ENCODE measurements around the gene SPTBN4. TPM values are rescaled to one million over a fixed set of nuclear protein-coding genes. Genes with fewer than 3 reads are reported as not detected.

SPTBN4 gene
- total and polyA plus RNA-seq, 2 of the 4 experiments (the other 2 are of a cell fraction): 0.72 to 0.91 TPM

DNA sequence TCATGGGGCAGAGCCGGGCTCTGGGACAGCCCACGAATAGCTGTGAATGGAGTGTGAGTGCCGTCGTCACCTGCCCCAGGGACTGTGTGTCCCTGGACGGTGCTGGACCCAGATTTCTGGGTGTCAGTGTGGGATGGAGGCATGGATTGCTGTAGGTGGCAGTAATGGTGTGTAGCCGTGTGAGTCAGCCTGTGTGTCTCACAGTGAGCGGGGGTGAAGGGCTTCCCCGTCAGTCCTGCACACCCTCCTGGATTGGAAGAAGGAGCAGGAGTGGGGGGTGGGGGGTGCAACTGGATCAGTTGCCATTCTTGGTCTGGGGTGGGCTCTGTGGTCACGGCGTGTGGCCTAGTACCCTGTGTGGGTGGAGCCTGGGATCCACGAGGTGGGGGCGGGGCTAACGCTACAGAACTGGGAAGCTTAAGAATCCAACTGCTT is 127.9 kb downstream of the SPTBN4 start:
- Histone ChIP-seq H2AK5ac (ENCODE audit: low read depth, low read length) (no peak overlapping the region), H3K4me2 (ENCODE audit: low read depth, low read length) (peak overlapping the region; percentile 71), H2BK20ac (ENCODE audit: low read depth, low read length) (no peak overlapping the region), H4K91ac (ENCODE audit: insufficient read depth, low read depth, low read length) (no peak overlapping the region), H3K27ac (ENCODE audit: insufficient read depth, low read length) (no peak overlapping the region), H3K9me3 (ENCODE audit: control insufficient read depth, insufficient read depth, low read length) (no peaks in the 10 kb centered on the region), H2AK9ac (replicated peaks; ENCODE audit: low read depth, low read length, poor library complexity) (peak overlapping the region; percentile 77), H3K14ac (replicated peaks; ENCODE audit: low read depth, low read length) (no peak overlapping the region), H3K4me1 (ENCODE audit: control insufficient read depth, insufficient read depth, low read length) (peaks cover 8% of the 10 kb centered on the region), H3K27me3 (ENCODE audit: control insufficient read depth, insufficient read depth, low read length) (no peaks in the 10 kb centered on the region), H3K18ac (ENCODE audit: low read depth, low read length) (no peak overlapping the region), H2BK15ac (ENCODE audit: low read depth, low read length) (no peak overlapping the region; the same call in 2 of the 3 replicates), H2BK5ac (ENCODE audit: low read depth, low read length, poor library complexity, severe bottlenecking) (no peak overlapping the region), H3K4me3 (ENCODE audit: insufficient read depth, low read depth, low read length) (no peak overlapping the region), H3K36me3 (ENCODE audit: control insufficient read depth, insufficient read depth, low read length) (peaks cover 9% of the 10 kb centered on the region), H2AFZ (replicated peaks; ENCODE audit: low read length, poor library complexity) (peak overlapping the region; percentile 83), H4K20me1 (ENCODE audit: insufficient read depth, low read length) (peaks cover 9% of the 10 kb centered on the region; the same call in 1 of the 2 replicates), H3K9ac (ENCODE audit: low read depth, low read length) (no peak overlapping the region), H4K5ac (ENCODE audit: low read depth, low read length) (no peak overlapping the region), H3K79me1 (ENCODE audit: low read depth in 1 of 2, low read length in 2 of 2) (peaks cover 0 to 3% of the 10 kb centered on the region in 2 experiments; a peak in 1 of 4 replicates), H3K9me1 (ENCODE audit: insufficient read depth, low read length) (no peaks in the 10 kb centered on the region), H4K8ac (ENCODE audit: low read depth in 2 of 2, low read length in 2 of 2) (no peak overlapping the region), H3K4ac (ENCODE audit: low read depth, low read length) (no peak overlapping the region), H3K23ac (ENCODE audit: low read depth, low read length) (no peak overlapping the region), H2BK120ac (ENCODE audit: low read depth, low read length) (no peak overlapping the region), H3K56ac (ENCODE audit: extremely low read depth, insufficient read depth, low read length) (no peak overlapping the region)
- no TSS peak for BruUV-seq (replicated peaks)
- intact Hi-C loops (cut with micrococcal nuclease) (loop anchor here (5.0 to 10.0 kb wide), 3 partner anchors 152 to 460 kb away; partner anchors contain the start of genes C19orf47, PLD3 and SERTAD3), dilution Hi-C loops (cut with HindIII; ENCODE audit: low sequenced_read_pairs, unreplicated experiment) (no loop called here), in situ Hi-C loops (cut with MboI; ENCODE audit: low sequenced_read_pairs) (loop anchor here (5.0 kb wide), 1 partner anchor 57 kb away; no protein-coding TSS in a partner anchor)
- 50% methylated on average over 3 of the region's 13 CpGs; no CpG with 5 or more reads in 1 of the 2 experiments for WGBS, 2 experiments (ENCODE audit: extremely low coverage in 2 of 2, insufficient read length in 1 of 2)
- TF ChIP-seq RAD21 (IDR thresholded peaks at IDR 0.05; ENCODE audit: low read length): no peak; the same call in 1 of the 2 replicates
- TF ChIP-seq SMC3 (IDR thresholded peaks at IDR 0.05; ENCODE audit: low read depth, low read length): no peak
- TF ChIP-seq BHLHE40 (IDR thresholded peaks at IDR 0.05; ENCODE audit: low read depth, low read length): no peak
- no peak for TF ChIP-seq CHD1 (IDR thresholded peaks at IDR 0.05; ENCODE audit: low read depth, low read length)
- TF ChIP-seq MAZ (IDR thresholded peaks at IDR 0.05; ENCODE audit: borderline replicate concordance, low read depth, low read length): peak; percentile 47; the same call in 1 of the 2 replicates
- peak; percentile 50 for TF ChIP-seq FOS (IDR thresholded peaks at IDR 0.05; ENCODE audit: low read depth, low read length)
- TF ChIP-seq POLR2A (IDR thresholded peaks at IDR 0.05; ENCODE audit: low read depth, low read length): no peak
- TF ChIP-seq, protein P1, sequence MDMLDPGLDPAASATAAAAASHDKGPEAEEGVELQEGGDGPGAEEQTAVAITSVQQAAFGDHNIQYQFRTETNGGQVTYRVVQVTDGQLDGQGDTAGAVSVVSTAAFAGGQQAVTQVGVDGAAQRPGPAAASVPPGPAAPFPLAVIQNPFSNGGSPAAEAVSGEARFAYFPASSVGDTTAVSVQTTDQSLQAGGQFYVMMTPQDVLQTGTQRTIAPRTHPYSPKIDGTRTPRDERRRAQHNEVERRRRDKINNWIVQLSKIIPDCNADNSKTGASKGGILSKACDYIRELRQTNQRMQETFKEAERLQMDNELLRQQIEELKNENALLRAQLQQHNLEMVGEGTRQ (IDR thresholded peaks at IDR 0.05; ENCODE audit: low read depth, low read length): no peak
- TF ChIP-seq MAFK (IDR thresholded peaks at IDR 0.05; ENCODE audit: low read depth, low read length): no peak
- no peak for TF ChIP-seq RCOR1 (IDR thresholded peaks at IDR 0.05; ENCODE audit: insufficient replicate concordance, low read length)
- TF ChIP-seq CEBPB (IDR thresholded peaks at IDR 0.05; ENCODE audit: low read depth, low read length): no peak
- TF ChIP-seq NFE2L2 (IDR thresholded peaks at IDR 0.05; ENCODE audit: low read depth, low read length): no peak
- TF ChIP-seq, protein P2, sequence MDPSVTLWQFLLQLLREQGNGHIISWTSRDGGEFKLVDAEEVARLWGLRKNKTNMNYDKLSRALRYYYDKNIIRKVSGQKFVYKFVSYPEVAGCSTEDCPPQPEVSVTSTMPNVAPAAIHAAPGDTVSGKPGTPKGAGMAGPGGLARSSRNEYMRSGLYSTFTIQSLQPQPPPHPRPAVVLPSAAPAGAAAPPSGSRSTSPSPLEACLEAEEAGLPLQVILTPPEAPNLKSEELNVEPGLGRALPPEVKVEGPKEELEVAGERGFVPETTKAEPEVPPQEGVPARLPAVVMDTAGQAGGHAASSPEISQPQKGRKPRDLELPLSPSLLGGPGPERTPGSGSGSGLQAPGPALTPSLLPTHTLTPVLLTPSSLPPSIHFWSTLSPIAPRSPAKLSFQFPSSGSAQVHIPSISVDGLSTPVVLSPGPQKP (IDR thresholded peaks at IDR 0.05; ENCODE audit: borderline replicate concordance, low read depth, low read length): no peak
- TF ChIP-seq MXI1 (IDR thresholded peaks at IDR 0.05; ENCODE audit: borderline replicate concordance, low read depth, low read length): no peak
- no peak for TF ChIP-seq RFX5 (IDR thresholded peaks at IDR 0.05; ENCODE audit: low read depth, low read length)
- TF ChIP-seq, protein P3, sequence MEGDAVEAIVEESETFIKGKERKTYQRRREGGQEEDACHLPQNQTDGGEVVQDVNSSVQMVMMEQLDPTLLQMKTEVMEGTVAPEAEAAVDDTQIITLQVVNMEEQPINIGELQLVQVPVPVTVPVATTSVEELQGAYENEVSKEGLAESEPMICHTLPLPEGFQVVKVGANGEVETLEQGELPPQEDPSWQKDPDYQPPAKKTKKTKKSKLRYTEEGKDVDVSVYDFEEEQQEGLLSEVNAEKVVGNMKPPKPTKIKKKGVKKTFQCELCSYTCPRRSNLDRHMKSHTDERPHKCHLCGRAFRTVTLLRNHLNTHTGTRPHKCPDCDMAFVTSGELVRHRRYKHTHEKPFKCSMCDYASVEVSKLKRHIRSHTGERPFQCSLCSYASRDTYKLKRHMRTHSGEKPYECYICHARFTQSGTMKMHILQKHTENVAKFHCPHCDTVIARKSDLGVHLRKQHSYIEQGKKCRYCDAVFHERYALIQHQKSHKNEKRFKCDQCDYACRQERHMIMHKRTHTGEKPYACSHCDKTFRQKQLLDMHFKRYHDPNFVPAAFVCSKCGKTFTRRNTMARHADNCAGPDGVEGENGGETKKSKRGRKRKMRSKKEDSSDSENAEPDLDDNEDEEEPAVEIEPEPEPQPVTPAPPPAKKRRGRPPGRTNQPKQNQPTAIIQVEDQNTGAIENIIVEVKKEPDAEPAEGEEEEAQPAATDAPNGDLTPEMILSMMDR (conservative IDR thresholded peaks at IDR 0.05; ENCODE audit: low read depth, low read length): peak; percentile 28; the same call in 1 of the 2 replicates
- CTCF ChIA-PET: no interaction called here
- POLR2A ChIA-PET (ENCODE audit: unreplicated experiment): no interaction called here
- peak; percentile 70 for DNase-seq
- peak; percentile 28 for ATAC-seq (ENCODE audit: low read depth)
